HepG2 (cell line): ENCODE results near the gene TOP1. TPM values are rescaled to one million over a fixed set of nuclear protein-coding genes. Genes with fewer than 3 reads are reported as not detected.

Source experiments
- CHD4 ChIP-seq: fragments of 200-600 bp; sonication (generic); IDR thresholded peaks from 2 replicates; pipeline ENCODE4 v1.7.0; 2017; ENCODE audit warnings: mild to moderate bottlenecking, low read length, borderline replicate concordance
- GPN1 ChIP-seq: sonication (generic); formaldehyde crosslinking; IDR thresholded peaks from 2 replicates; pipeline ENCODE4 v1.5.1; 2020; ENCODE audit warnings: missing genetic modification reagents, borderline replicate concordance
- ISL2 ChIP-seq: sonication (generic); formaldehyde crosslinking; IDR thresholded peaks from 2 replicates; pipeline ENCODE4 v1.5.0; 2020; ENCODE audit warnings: missing genetic modification reagents
- PHF8 ChIP-seq: sonication (generic); formaldehyde crosslinking; IDR thresholded peaks from 2 replicates; pipeline ENCODE4 v1.5.0; 2020; ENCODE audit warnings: missing genetic modification reagents
- POLR2AphosphoS5 ChIP-seq: IDR thresholded peaks from 2 replicates; pipeline ENCODE4 v1.6.1; 2012; ENCODE audit warnings: low read depth, low read length
- SPEN ChIP-seq: sonication (generic); formaldehyde crosslinking; IDR thresholded peaks from 2 replicates; pipeline ENCODE4 v1.5.1; 2020; ENCODE audit warnings: low read depth, mild to moderate bottlenecking, missing genetic modification reagents
- TBX3 ChIP-seq: fragments of 450-650 bp; IDR thresholded peaks from 2 replicates; pipeline ENCODE4 v1.6.1; 2017; ENCODE audit warnings: antibody characterized with exemption, mild to moderate bottlenecking, inconsistent platforms, borderline replicate concordance
- TCF7 ChIP-seq: sonication (generic); IDR thresholded peaks from 2 replicates; pipeline ENCODE4 v1.6.1; 2016; ENCODE audit warnings: antibody characterized with exemption, low read depth
- TOE1 ChIP-seq: sonication (generic); formaldehyde crosslinking; IDR thresholded peaks from 2 replicates; pipeline ENCODE4 v1.4.0; 2020; ENCODE audit warnings: mild to moderate bottlenecking, missing genetic modification reagents
- ZNF451 ChIP-seq: sonication (generic); formaldehyde crosslinking; IDR thresholded peaks from 2 replicates; pipeline ENCODE4 v1.5.0; 2020; ENCODE audit warnings: mild to moderate bottlenecking, missing genetic modification reagents
- ZNF605 ChIP-seq: sonication (generic); formaldehyde crosslinking; IDR thresholded peaks from 2 replicates; pipeline ENCODE4 v1.8.0; 2022; ENCODE audit warnings: mild to moderate bottlenecking, missing genetic modification reagents
- ZNF652 ChIP-seq: IDR thresholded peaks from 2 replicates; pipeline ENCODE4 v1.6.1; 2016; ENCODE audit warnings: low read depth, borderline replicate concordance
- ZSCAN29 ChIP-seq: sonication (generic); formaldehyde crosslinking; conservative IDR thresholded peaks from 2 replicates; pipeline ENCODE4 v1.4.0; 2020; ENCODE audit warnings: mild to moderate bottlenecking, missing genetic modification reagents
- polyA plus RNA-seq, 8 experiments: library from polyadenylated mRNA; depleted of rRNA in 3 of 8; stranded (reverse) in 7 of 8; unstranded in 1 of 8; fragments of >200 nt; fragmentation: Illumina TruSeq in 4 of 8; extraction: Trizol in 4 of 8; gene quantifications; 2 replicates each; pipeline versions ENCODE4 v1.2.1 to v1.2.3, GENCODE V29; 2011 to 2016; ENCODE audit warnings: low read depth in 4 of 8, missing spikeins in 1 of 8, mixed read lengths in 1 of 8; ENCODE audit not compliant: insufficient read depth in 1 of 8
- total RNA-seq, 5 experiments: library from RNA; depleted of rRNA; stranded (reverse); fragments of >200 nt; fragmentation: Illumina TruSeq; extraction: Trizol; gene quantifications; 2 replicates each; pipeline ENCODE4 v1.2.3, GENCODE V29; 2016; ENCODE audit warnings: low read depth in 1 of 5
- TF ChIP-seq, protein P1 (sequence below): sonication (generic); formaldehyde crosslinking; IDR thresholded peaks from 2 replicates; pipeline ENCODE4 v1.4.0; 2020; ENCODE audit warnings: missing genetic modification reagents; ENCODE audit errors: not compliant biosample characterization
- TF ChIP-seq, protein P2 (sequence below): sonication (generic); formaldehyde crosslinking; conservative IDR thresholded peaks from 2 replicates; pipeline ENCODE4 v1.8.0; 2022; ENCODE audit warnings: low read depth, missing genetic modification reagents
- TF ChIP-seq, protein P3 (sequence below): sonication (generic); formaldehyde crosslinking; IDR thresholded peaks from 2 replicates; pipeline ENCODE4 v1.5.1; 2020; ENCODE audit warnings: mild to moderate bottlenecking, missing genetic modification reagents, borderline replicate concordance
- TF ChIP-seq, protein P4 (sequence below): sonication (generic); formaldehyde crosslinking; IDR thresholded peaks from 2 replicates; pipeline ENCODE4 v1.4.0; 2020; ENCODE audit warnings: missing genetic modification reagents
- TF ChIP-seq, protein P5 (sequence below): IDR thresholded peaks from 2 replicates; pipeline ENCODE4 v1.6.1; 2016; ENCODE audit warnings: missing biosample characterization, missing genetic modification reagents, low read depth

TOP1 gene
- total and polyA plus RNA-seq, 2 of the 13 experiments (the other 11 are each of a cell fraction or from before 2014, with no cell fraction given): 10.2 to 19.4 TPM

DNA sequence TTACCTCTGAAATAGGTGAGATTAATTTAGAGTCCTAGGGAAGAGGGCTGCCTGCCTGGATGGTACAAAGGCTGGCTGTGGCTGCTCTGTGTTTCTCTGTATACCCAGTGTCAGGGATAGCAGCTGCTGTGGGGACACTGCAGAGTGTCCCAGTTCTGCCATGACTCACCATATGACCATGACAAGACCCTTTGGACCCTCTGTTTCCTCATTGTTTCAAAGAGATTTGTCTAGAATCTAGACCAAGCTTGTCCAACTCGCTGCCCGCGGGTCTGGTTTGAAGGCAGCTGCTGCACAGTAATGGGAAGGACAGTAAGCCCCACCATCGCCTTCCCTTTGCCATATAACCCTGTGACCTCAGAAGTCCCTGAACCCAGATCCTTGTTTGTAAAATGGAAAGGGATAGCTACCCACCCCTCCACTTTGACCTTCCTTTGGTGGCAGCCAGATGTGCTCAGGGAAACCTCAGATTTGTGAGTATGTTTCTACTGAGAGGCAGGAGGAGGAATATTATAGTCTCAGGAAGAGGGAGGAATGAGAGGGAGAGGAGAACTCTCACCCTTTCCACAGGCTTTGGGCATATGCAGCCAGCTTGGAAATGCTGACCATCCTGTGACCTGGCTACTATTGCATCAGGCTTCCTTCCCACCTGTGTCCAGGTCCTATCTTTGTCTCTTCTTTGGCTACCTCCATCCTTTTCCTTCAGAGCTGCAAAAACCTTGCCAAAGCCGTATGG lies 122.7 kb downstream of the TOP1 start (continued):
- TF ChIP-seq GPN1 (CRISPR knock-in tag): no peak
- 0 out of 2 replicates have a peak, but pooled peaks have one; percentile 37 for TF ChIP-seq SPEN
- TF ChIP-seq, protein P1, sequence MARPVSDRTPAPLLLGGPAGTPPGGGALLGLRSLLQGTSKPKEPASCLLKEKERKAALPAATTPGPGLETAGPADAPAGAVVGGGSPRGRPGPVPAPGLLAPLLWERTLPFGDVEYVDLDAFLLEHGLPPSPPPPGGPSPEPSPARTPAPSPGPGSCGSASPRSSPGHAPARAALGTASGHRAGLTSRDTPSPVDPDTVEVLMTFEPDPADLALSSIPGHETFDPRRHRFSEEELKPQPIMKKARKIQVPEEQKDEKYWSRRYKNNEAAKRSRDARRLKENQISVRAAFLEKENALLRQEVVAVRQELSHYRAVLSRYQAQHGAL (CRISPR knock-in tag): no peak
- peak; percentile 22; the same call in 1 of the 2 replicates for TF ChIP-seq TCF7
- TF ChIP-seq POLR2AphosphoS5: no peak
- TF ChIP-seq TBX3: no peak
- TF ChIP-seq, protein P2, sequence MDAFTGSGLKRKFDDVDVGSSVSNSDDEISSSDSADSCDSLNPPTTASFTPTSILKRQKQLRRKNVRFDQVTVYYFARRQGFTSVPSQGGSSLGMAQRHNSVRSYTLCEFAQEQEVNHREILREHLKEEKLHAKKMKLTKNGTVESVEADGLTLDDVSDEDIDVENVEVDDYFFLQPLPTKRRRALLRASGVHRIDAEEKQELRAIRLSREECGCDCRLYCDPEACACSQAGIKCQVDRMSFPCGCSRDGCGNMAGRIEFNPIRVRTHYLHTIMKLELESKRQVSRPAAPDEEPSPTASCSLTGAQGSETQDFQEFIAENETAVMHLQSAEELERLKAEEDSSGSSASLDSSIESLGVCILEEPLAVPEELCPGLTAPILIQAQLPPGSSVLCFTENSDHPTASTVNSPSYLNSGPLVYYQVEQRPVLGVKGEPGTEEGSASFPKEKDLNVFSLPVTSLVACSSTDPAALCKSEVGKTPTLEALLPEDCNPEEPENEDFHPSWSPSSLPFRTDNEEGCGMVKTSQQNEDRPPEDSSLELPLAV: no peak
- TF ChIP-seq ZSCAN29: no peak
- no peak for TF ChIP-seq CHD4
- no peak for TF ChIP-seq ZNF605 (CRISPR knock-in tag)
- TF ChIP-seq, protein P3, sequence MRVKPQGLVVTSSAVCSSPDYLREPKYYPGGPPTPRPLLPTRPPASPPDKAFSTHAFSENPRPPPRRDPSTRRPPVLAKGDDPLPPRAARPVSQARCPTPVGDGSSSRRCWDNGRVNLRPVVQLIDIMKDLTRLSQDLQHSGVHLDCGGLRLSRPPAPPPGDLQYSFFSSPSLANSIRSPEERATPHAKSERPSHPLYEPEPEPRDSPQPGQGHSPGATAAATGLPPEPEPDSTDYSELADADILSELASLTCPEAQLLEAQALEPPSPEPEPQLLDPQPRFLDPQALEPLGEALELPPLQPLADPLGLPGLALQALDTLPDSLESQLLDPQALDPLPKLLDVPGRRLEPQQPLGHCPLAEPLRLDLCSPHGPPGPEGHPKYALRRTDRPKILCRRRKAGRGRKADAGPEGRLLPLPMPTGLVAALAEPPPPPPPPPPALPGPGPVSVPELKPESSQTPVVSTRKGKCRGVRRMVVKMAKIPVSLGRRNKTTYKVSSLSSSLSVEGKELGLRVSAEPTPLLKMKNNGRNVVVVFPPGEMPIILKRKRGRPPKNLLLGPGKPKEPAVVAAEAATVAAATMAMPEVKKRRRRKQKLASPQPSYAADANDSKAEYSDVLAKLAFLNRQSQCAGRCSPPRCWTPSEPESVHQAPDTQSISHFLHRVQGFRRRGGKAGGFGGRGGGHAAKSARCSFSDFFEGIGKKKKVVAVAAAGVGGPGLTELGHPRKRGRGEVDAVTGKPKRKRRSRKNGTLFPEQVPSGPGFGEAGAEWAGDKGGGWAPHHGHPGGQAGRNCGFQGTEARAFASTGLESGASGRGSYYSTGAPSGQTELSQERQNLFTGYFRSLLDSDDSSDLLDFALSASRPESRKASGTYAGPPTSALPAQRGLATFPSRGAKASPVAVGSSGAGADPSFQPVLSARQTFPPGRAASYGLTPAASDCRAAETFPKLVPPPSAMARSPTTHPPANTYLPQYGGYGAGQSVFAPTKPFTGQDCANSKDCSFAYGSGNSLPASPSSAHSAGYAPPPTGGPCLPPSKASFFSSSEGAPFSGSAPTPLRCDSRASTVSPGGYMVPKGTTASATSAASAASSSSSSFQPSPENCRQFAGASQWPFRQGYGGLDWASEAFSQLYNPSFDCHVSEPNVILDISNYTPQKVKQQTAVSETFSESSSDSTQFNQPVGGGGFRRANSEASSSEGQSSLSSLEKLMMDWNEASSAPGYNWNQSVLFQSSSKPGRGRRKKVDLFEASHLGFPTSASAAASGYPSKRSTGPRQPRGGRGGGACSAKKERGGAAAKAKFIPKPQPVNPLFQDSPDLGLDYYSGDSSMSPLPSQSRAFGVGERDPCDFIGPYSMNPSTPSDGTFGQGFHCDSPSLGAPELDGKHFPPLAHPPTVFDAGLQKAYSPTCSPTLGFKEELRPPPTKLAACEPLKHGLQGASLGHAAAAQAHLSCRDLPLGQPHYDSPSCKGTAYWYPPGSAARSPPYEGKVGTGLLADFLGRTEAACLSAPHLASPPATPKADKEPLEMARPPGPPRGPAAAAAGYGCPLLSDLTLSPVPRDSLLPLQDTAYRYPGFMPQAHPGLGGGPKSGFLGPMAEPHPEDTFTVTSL (CRISPR knock-in tag): peak; percentile 66; the same call in 1 of the 2 replicates
- no peak for TF ChIP-seq TOE1 (CRISPR knock-in tag)
- TF ChIP-seq, protein P4, sequence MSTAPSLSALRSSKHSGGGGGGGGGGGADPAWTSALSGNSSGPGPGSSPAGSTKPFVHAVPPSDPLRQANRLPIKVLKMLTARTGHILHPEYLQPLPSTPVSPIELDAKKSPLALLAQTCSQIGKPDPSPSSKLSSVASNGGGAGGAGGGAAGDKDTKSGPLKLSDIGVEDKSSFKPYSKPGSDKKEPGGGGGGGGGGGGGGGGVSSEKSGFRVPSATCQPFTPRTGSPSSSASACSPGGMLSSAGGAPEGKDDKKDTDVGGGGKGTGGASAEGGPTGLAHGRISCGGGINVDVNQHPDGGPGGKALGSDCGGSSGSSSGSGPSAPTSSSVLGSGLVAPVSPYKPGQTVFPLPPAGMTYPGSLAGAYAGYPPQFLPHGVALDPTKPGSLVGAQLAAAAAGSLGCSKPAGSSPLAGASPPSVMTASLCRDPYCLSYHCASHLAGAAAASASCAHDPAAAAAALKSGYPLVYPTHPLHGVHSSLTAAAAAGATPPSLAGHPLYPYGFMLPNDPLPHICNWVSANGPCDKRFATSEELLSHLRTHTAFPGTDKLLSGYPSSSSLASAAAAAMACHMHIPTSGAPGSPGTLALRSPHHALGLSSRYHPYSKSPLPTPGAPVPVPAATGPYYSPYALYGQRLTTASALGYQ (CRISPR knock-in tag): no peak
- no peak for TF ChIP-seq PHF8 (CRISPR knock-in tag)
- TF ChIP-seq, protein P5, sequence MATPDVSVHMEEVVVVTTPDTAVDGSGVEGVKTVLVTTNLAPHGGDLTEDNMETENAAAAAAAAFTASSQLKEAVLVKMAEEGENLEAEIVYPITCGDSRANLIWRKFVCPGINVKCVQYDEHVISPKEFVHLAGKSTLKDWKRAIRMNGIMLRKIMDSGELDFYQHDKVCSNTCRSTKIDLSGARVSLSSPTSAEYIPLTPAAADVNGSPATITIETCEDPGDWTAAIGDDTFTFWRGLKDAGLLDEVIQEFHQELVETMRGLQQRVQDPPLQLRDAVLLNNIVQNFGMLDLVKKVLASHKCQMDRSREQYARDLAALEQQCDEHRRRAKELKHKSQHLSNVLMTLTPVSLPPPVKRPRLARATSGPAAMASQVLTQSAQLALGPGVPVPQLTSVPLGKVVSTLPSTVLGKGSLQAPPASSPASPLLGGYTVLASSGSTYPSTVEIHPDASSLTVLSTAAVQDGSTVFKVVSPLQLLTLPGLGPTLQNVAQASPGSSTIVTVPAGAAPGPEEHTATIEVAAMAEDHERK: no peak
- TF ChIP-seq ISL2 (CRISPR knock-in tag): no peak
- TF ChIP-seq ZNF451 (CRISPR knock-in tag): no peak
- no peak for TF ChIP-seq ZNF652
